ENCODE data around the gene POLRMT.

Gene POLRMT

GRCh38 chr19:594265-594870, 39.0 kb downstream of the POLRMT start:
- no peaks in the 10 kb centered on the region for H3K9me3 ChIP-seq (ENCODE audit: control insufficient read depth, insufficient read depth, low read depth, low read length)
- H3K4me3 ChIP-seq (ENCODE audit: low read depth, low read length): no peak overlapping the region
- TF ChIP-seq ZNF239 (tag by site-specific recombination; IDR thresholded peaks at IDR 0.05) (no peak), ZNF473 (tag by site-specific recombination; IDR thresholded peaks at IDR 0.05) (no peak), ZBTB26 (tag by site-specific recombination; optimal IDR thresholded peaks at IDR 0.05) (no peak), ZNF248 (tag by site-specific recombination; IDR thresholded peaks at IDR 0.05) (no peak), ZEB2 (tag by site-specific recombination; IDR thresholded peaks at IDR 0.05) (no peak), ZNF791 (tag by site-specific recombination; IDR thresholded peaks at IDR 0.05) (no peak), INSM2 (tag by site-specific recombination; IDR thresholded peaks at IDR 0.05) (no peak), ZNF843 (tag by site-specific recombination; IDR thresholded peaks at IDR 0.05) (no peak), ZNF664 (tag by site-specific recombination; IDR thresholded peaks at IDR 0.05) (no peak)
- TF ChIP-seq, protein P1, sequence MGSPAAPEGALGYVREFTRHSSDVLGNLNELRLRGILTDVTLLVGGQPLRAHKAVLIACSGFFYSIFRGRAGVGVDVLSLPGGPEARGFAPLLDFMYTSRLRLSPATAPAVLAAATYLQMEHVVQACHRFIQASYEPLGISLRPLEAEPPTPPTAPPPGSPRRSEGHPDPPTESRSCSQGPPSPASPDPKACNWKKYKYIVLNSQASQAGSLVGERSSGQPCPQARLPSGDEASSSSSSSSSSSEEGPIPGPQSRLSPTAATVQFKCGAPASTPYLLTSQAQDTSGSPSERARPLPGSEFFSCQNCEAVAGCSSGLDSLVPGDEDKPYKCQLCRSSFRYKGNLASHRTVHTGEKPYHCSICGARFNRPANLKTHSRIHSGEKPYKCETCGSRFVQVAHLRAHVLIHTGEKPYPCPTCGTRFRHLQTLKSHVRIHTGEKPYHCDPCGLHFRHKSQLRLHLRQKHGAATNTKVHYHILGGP (tag by site-specific recombination; IDR thresholded peaks at IDR 0.05): no peak
- POLR2A ChIA-PET: no interaction called here
- H3K36me3 ChIP-seq (ENCODE audit: control insufficient read depth in 2 of 2, insufficient read depth in 1 of 2, low read length in 2 of 2): no peaks in the 10 kb centered on the region
- peaks cover under 1% of the 10 kb centered on the region; the same call in 1 of the 2 replicates for H3K4me1 ChIP-seq (ENCODE audit: control insufficient read depth, insufficient read depth, low read length)
- CTCF ChIA-PET: no interaction called here
- H3K27ac ChIP-seq (ENCODE audit: extremely low read depth, low read depth, low read length): no peak overlapping the region

- Histone ChIP-seq H3K27ac (ENCODE audit: extremely low read depth, low read depth, low read length) (no peak overlapping the region), H3K36me3 (ENCODE audit: control insufficient read depth in 2 of 2, insufficient read depth in 1 of 2, low read length in 2 of 2) (no peaks in the 10 kb centered on the region), H3K9me3 (ENCODE audit: control insufficient read depth, insufficient read depth, low read depth, low read length) (no peaks in the 10 kb centered on the region), H3K4me1 (ENCODE audit: control insufficient read depth, insufficient read depth, low read length) (peaks cover 4% of the 10 kb centered on the region; the same call in 1 of the 2 replicates), H3K4me3 (ENCODE audit: low read depth, low read length) (no peak overlapping the region)
- ChIA-PET POLR2A (no interaction called here), CTCF (no interaction called here)
- TF ChIP-seq ZNF2 (tag by site-specific recombination; IDR thresholded peaks at IDR 0.05) (no peak), ZNF132 (tag by site-specific recombination; IDR thresholded peaks at IDR 0.05; ENCODE audit: borderline replicate concordance) (no peak), ZNF600 (tag by site-specific recombination; IDR thresholded peaks at IDR 0.05) (0 out of 2 replicates have a peak, but pooled peaks have one; percentile 23)
Observed at GRCh38 chr19:593505-593904, 39.8 kb downstream of the POLRMT start.

DNA sequence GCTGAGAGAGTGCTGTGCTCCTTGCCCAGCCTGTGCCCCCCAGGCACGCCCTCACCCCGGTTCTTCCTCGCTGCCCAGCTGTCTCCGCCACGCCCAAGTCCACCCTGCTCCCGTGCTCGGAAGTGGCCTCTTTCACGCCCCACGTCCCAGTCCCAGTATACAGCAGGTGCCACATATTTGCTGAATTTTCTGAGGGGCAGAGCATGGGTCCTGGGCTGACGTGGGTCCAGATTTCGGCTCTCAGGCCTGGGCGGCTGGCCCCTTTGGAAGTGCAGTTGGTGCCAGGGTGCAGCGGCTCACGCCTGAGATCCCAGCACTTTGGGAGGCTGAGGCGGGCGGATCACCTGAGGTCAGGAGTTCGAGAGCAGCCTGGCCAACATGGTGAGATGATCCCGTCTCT, 40.3 kb downstream of the POLRMT start:
- Histone ChIP-seq H3K36me3 (ENCODE audit: control insufficient read depth in 2 of 2, insufficient read depth in 1 of 2, low read length in 2 of 2) (no peaks in the 10 kb centered on the region), H3K4me1 (ENCODE audit: control insufficient read depth, insufficient read depth, low read length) (peaks cover 7% of the 10 kb centered on the region; the same call in 1 of the 2 replicates), H3K27ac (ENCODE audit: extremely low read depth, low read depth, low read length) (no peak overlapping the region), H3K9me3 (ENCODE audit: control insufficient read depth, insufficient read depth, low read depth, low read length) (no peaks in the 10 kb centered on the region), H3K4me3 (ENCODE audit: low read depth, low read length) (no peak overlapping the region)
- POLR2A ChIA-PET: no interaction called here
- CTCF ChIA-PET: no interaction called here
- TF ChIP-seq MYNN (tag by site-specific recombination; IDR thresholded peaks at IDR 0.05; ENCODE audit: borderline replicate concordance): no peak
- TF ChIP-seq ZNF792 (tag by site-specific recombination; IDR thresholded peaks at IDR 0.05): peak; percentile 83; the same call in 1 of the 2 replicates
- TF ChIP-seq ZBTB1 (tag by site-specific recombination; IDR thresholded peaks at IDR 0.05): no peak
- TF ChIP-seq, protein P2, sequence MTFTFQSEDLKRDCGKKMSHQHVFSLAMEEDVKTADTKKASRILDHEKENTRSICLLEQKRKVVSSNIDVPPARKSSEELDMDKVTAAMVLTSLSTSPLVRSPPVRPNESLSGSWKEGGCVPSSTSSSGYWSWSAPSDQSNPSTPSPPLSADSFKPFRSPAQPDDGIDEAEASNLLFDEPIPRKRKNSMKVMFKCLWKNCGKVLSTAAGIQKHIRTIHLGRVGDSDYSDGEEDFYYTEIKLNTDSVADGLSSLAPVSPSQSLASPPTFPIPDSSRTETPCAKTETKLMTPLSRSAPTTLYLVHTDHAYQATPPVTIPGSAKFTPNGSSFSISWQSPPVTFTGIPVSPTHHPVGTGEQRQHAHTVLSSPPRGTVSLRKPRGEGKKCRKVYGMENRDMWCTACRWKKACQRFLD (tag by site-specific recombination; IDR thresholded peaks at IDR 0.05): no peak
- TF ChIP-seq ZNF664 (tag by site-specific recombination; IDR thresholded peaks at IDR 0.05): no peak
- TF ChIP-seq PRDM4 (tag by site-specific recombination; IDR thresholded peaks at IDR 0.05): no peak
